ENCODE measurements around the gene DOCK7. TPM values are rescaled to one million over a fixed set of nuclear protein-coding genes. Genes with fewer than 3 reads are reported as not detected.

DOCK7 gene
- total and polyA plus RNA-seq, 8 donors = 4.7 to 118 (median 32.4) TPM

DNA sequence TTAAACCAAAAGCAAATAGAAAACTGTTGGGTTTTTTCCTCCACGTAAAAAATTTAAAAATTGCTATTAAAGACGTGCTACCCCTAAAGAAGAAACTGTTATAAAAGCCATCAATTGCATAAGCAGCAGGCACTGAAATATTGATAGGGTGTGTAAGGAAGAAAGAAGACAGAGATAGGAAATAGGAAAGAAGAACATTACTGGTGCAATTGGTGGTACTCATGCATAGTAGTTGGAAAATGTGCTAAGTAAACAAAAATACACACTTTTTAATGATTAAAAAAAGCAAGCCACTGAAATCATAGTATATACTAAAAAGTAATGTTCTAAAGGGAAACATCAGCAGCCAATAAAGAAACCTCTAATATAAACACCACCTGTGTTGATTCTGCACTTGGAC is 143.6 kb downstream of the DOCK7 start:
- H3K9me3 ChIP-seq = no peaks in the 10 kb centered on the region
- peaks cover 0 to 4% (median under 1%) of the 10 kb centered on the region in 4 donors for H3K4me1 ChIP-seq
- peaks cover 0 to 28% (median 23%) of the 10 kb centered on the region in 4 donors for H3K36me3 ChIP-seq
- no peak overlapping the region for H3K4me3 ChIP-seq
- WGBS, 5 donors = 49 to 72% (median 57%) methylated on average over 2 of the region's 2 CpGs
- no peak for TF ChIP-seq POLR2AphosphoS5 (IDR thresholded peaks at IDR 0.05)
- TF ChIP-seq EP300 (IDR thresholded peaks at IDR 0.05) = no peak
- no peak for TF ChIP-seq POLR2A (IDR thresholded peaks at IDR 0.05)
- TF ChIP-seq, protein P1, sequence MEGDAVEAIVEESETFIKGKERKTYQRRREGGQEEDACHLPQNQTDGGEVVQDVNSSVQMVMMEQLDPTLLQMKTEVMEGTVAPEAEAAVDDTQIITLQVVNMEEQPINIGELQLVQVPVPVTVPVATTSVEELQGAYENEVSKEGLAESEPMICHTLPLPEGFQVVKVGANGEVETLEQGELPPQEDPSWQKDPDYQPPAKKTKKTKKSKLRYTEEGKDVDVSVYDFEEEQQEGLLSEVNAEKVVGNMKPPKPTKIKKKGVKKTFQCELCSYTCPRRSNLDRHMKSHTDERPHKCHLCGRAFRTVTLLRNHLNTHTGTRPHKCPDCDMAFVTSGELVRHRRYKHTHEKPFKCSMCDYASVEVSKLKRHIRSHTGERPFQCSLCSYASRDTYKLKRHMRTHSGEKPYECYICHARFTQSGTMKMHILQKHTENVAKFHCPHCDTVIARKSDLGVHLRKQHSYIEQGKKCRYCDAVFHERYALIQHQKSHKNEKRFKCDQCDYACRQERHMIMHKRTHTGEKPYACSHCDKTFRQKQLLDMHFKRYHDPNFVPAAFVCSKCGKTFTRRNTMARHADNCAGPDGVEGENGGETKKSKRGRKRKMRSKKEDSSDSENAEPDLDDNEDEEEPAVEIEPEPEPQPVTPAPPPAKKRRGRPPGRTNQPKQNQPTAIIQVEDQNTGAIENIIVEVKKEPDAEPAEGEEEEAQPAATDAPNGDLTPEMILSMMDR (IDR thresholded peaks at IDR 0.05) = no peak
- no peaks in the 10 kb centered on the region for H3K27me3 ChIP-seq
- H3K27ac ChIP-seq = no peak overlapping the region
- intact Hi-C loops (cut with DNase I; ENCODE audit: low total_unique reads) = no loop called here
- DNase-seq = no peak

DNA sequence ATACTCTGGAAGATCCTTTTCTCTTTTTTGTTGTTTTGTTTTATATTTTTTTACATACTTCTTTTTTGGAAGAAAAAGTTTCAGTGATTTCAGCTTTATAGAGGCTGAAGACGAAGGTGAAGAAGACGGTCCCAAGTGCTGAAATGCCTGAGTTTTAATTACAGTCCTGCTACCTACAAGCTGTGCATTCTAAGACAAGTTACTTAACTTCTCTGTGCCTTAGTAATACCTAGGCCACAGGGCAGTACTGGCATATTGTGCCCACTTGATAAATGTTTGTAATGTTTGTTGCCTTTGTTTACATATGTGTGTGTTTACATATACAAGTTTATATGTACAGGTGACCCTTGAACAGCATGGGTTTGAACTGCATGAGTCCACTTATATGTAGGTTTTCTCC is 147.1 kb downstream of the DOCK7 start:
- intact Hi-C loops (cut with DNase I; ENCODE audit: low total_unique reads) = no loop called here
- Histone ChIP-seq H3K27ac (no peak overlapping the region), H3K36me3 (peaks cover 0 to 64% (median 50%) of the 10 kb centered on the region in 4 donors), H3K27me3 (no peaks in the 10 kb centered on the region), H3K9me3 (no peaks in the 10 kb centered on the region), H3K4me1 (peaks cover 0 to 6% (median 5%) of the 10 kb centered on the region in 4 donors), H3K4me3 (no peak overlapping the region)
- TF ChIP-seq, protein P1 (IDR thresholded peaks at IDR 0.05) = no peak
- TF ChIP-seq POLR2AphosphoS5 (IDR thresholded peaks at IDR 0.05) (no peak), POLR2A (IDR thresholded peaks at IDR 0.05) (no peak)
- DNase-seq = no peak
- 43 to 90% (median 56%) methylated on average over 2 of the region's 2 CpGs for WGBS, 5 donors

DNA sequence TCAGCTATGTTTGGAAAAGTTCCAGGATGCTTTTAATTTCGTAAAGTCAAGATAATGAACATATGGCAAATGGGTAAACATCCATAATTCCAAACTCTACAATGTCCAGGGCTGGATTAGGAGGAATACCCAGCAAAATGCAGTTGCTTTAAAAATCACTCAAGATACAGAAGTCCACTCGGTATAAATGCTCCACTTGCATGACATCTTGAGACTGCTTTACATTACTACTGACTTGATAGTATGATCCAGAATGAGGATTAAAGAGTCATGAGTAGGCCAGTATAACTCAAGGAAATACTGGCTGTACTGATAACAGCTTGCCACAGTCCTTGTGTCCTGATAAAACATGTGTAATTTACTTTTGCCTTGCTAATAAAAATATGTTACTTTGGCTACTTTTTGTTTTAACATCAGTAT is 149.1 kb downstream of the DOCK7 start:
- no peak overlapping the region for H3K4me3 ChIP-seq
- no peaks in the 10 kb centered on the region for H3K9me3 ChIP-seq
- H3K27me3 ChIP-seq = no peaks in the 10 kb centered on the region
- TF ChIP-seq, protein P1 (IDR thresholded peaks at IDR 0.05) = no peak
- TF ChIP-seq POLR2A (IDR thresholded peaks at IDR 0.05) (no peak), EP300 (IDR thresholded peaks at IDR 0.05) (no peak), POLR2AphosphoS5 (IDR thresholded peaks at IDR 0.05) (no peak)
- intact Hi-C loops (cut with DNase I; ENCODE audit: low total_unique reads) = loop anchor here (10.0 kb wide), 1 partner anchor 206 kb away; no protein-coding TSS in a partner anchor
- no peak for DNase-seq
- WGBS, 5 donors = 20 to 42% (median 27%) methylated on average over 2 of the region's 2 CpGs
- H3K36me3 ChIP-seq = peaks cover 0 to 81% (median 66%) of the 10 kb centered on the region in 4 donors
- no peak overlapping the region for H3K27ac ChIP-seq
- H3K4me1 ChIP-seq = peaks cover 0 to 6% (median 3%) of the 10 kb centered on the region in 4 donors

DNA sequence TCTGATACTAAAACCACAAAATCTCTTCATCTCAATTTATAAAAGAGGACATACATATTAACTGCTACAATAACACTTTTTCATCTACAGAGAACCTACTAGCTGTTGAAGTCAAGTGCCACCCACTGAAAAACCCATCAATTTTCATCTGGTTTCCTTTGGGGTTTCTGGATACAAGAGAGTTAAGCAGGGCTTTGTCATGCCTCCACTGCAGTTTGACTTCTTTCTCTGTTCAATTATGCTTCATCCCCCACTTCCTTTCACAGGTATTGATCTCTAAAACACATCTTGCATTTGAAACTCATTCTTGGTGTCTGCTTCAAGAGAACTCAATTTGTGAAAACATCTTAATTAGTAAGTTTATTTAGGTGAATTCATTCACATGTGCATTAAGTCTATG is 151.3 kb downstream of the DOCK7 start:
- H3K36me3 ChIP-seq = peaks cover 0 to 85% (median 68%) of the 10 kb centered on the region in 4 donors
- H3K9me3 ChIP-seq = no peaks in the 10 kb centered on the region
- H3K4me3 ChIP-seq = no peak overlapping the region
- TF ChIP-seq, protein P1 (IDR thresholded peaks at IDR 0.05) = no peak
- no peak for TF ChIP-seq POLR2AphosphoS5 (IDR thresholded peaks at IDR 0.05)
- no peak for TF ChIP-seq POLR2A (IDR thresholded peaks at IDR 0.05)
- no peak for TF ChIP-seq EP300 (IDR thresholded peaks at IDR 0.05)
- no peak overlapping the region for H3K27ac ChIP-seq
- DNase-seq = no peak
- no peaks in the 10 kb centered on the region for H3K27me3 ChIP-seq
- H3K4me1 ChIP-seq = peaks cover 0 to 6% (median 3%) of the 10 kb centered on the region in 4 donors
- intact Hi-C loops (cut with DNase I; ENCODE audit: low total_unique reads) = loop anchor here (10.0 kb wide), 1 partner anchor 208 kb away; no protein-coding TSS in a partner anchor

Data from stomach (tissue), 9 donors.